ENCODE results near the gene PCSK7.
"Not testable (repeated sequence)": the region's sequence is repeated elsewhere in the genome, so short reads cannot be mapped to it uniquely, and the experiment has no call there.

DNA sequence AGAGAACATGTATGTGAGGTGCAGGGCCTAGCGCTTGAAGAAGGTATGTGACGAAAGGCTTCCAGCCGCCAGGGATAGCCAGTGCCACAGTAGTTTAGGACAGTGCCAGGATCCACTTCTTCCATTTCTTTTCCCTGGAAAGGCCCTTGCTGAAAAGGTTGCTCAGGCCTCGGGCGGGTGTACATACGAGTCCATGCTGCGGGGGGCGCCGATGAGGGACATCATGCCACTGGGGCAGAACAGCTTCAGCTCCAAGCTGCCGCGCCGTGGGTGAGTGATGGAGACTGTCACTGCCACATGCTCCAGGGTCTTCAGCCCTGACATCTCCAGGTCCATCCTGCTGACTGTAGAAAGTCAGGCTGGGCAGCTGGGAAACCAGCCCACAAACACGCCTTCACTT, 23.2 kb downstream of the PCSK7 start:
- TF ChIP-seq, protein P1, sequence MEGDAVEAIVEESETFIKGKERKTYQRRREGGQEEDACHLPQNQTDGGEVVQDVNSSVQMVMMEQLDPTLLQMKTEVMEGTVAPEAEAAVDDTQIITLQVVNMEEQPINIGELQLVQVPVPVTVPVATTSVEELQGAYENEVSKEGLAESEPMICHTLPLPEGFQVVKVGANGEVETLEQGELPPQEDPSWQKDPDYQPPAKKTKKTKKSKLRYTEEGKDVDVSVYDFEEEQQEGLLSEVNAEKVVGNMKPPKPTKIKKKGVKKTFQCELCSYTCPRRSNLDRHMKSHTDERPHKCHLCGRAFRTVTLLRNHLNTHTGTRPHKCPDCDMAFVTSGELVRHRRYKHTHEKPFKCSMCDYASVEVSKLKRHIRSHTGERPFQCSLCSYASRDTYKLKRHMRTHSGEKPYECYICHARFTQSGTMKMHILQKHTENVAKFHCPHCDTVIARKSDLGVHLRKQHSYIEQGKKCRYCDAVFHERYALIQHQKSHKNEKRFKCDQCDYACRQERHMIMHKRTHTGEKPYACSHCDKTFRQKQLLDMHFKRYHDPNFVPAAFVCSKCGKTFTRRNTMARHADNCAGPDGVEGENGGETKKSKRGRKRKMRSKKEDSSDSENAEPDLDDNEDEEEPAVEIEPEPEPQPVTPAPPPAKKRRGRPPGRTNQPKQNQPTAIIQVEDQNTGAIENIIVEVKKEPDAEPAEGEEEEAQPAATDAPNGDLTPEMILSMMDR (conservative IDR thresholded peaks at IDR 0.05), result not testable (repeated sequence)
- TF ChIP-seq ZFX (IDR thresholded peaks at IDR 0.05), result not testable (repeated sequence)
